Neural crest cell (in vitro differentiated cells): ENCODE results near the gene SYTL1. TPM values are rescaled to one million over a fixed set of nuclear protein-coding genes. Genes with fewer than 3 reads are reported as not detected.

ENCODE experiments used
- DNase-seq: peaks from one replicate; pipeline ENCODE4 v3.0.0; 2021; ENCODE audit warnings: low read depth, mixed read lengths, low spot score
- H3K27ac Mint-ChIP-seq: one replicate; pipeline ENCODE4 v1.8.0; 2021; ENCODE audit warnings: mild to moderate bottlenecking, mixed read lengths; ENCODE audit not compliant: unreplicated experiment
- H3K27me3 Mint-ChIP-seq: 2 replicates; pipeline ENCODE4 v1.8.0; 2021; ENCODE audit warnings: low read depth, mild to moderate bottlenecking, mixed read lengths
- H3K36me3 Mint-ChIP-seq: 2 replicates; pipeline ENCODE4 v1.8.0; 2021; ENCODE audit warnings: low read depth, mild to moderate bottlenecking, mixed read lengths
- H3K4me1 Mint-ChIP-seq: 2 replicates; pipeline ENCODE4 v1.8.0; 2021; ENCODE audit warnings: mixed read lengths
- H3K4me3 Mint-ChIP-seq: one replicate; pipeline ENCODE4 v1.8.0; 2021; ENCODE audit warnings: mild to moderate bottlenecking, mixed read lengths
- H3K9me3 Mint-ChIP-seq: 2 replicates; pipeline ENCODE4 v1.8.0; 2021; ENCODE audit warnings: mixed read lengths
- CTCF ChIP-seq: fragments of 200-600 bp; sonication (generic); conservative IDR thresholded peaks from 2 replicates; pipeline ENCODE4 v1.5.0; 2021; ENCODE audit warnings: antibody characterized with exemption, mild to moderate bottlenecking
- total RNA-seq: library from RNA; stranded (reverse); gene quantifications from 2 replicates; pipeline ENCODE4 v1.2.1, GENCODE V29; 2021

SYTL1 gene
- total RNA-seq, 1 donor from 2014 or later: 0.72 TPM

- no peaks in the 10 kb centered on the region for H3K9me3 Mint-ChIP-seq
- TF ChIP-seq CTCF: peak; percentile 98
- peaks cover 2% of the 10 kb centered on the region for H3K27me3 Mint-ChIP-seq
- peak; percentile 74 for DNase-seq
- H3K27ac Mint-ChIP-seq: no peak overlapping the region
- H3K4me3 Mint-ChIP-seq: peak overlapping the region; percentile 94
- no peaks in the 10 kb centered on the region for H3K36me3 Mint-ChIP-seq
- peaks cover 48% of the 10 kb centered on the region for H3K4me1 Mint-ChIP-seq
Observed at GRCh38 chr1:27395441-27396195, 53.8 kb downstream of the SYTL1 start.

GRCh38 chr1:27397110-27397509 lies 55.3 kb downstream of the SYTL1 start:
- Mint-ChIP-seq H3K27me3 (peaks cover 2% of the 10 kb centered on the region), H3K4me1 (peaks cover 51% of the 10 kb centered on the region), H3K9me3 (no peaks in the 10 kb centered on the region), H3K36me3 (no peaks in the 10 kb centered on the region), H3K27ac (no peak overlapping the region), H3K4me3 (no peak overlapping the region)
- TF ChIP-seq CTCF: no peak
- no peak for DNase-seq

DNA sequence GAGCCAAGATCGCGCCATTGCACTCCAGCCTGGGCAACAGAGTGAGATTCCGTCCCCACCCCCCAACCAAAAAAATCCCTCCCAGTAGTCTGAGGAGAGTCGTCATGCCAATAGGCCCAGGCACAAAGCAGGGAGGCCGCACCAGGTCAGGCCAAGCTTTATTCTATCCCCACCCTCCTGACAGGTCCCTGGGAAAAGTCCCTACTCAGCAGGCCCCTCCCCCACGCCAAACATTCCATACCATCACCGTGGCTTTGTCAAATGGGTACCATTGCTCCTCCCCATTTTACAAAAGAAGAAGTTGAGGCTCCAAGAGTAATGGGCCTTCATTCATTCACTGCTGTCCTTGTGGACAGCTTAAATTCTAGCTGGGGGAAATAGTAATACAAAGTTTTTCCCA lies 55.9 kb downstream of the SYTL1 start:
- no peak overlapping the region for H3K27ac Mint-ChIP-seq
- H3K4me1 Mint-ChIP-seq: peaks cover 49% of the 10 kb centered on the region
- H3K36me3 Mint-ChIP-seq: no peaks in the 10 kb centered on the region
- H3K9me3 Mint-ChIP-seq: no peaks in the 10 kb centered on the region
- DNase-seq: no peak
- TF ChIP-seq CTCF: no peak
- peaks cover 2% of the 10 kb centered on the region for H3K27me3 Mint-ChIP-seq
- no peak overlapping the region for H3K4me3 Mint-ChIP-seq

DNA sequence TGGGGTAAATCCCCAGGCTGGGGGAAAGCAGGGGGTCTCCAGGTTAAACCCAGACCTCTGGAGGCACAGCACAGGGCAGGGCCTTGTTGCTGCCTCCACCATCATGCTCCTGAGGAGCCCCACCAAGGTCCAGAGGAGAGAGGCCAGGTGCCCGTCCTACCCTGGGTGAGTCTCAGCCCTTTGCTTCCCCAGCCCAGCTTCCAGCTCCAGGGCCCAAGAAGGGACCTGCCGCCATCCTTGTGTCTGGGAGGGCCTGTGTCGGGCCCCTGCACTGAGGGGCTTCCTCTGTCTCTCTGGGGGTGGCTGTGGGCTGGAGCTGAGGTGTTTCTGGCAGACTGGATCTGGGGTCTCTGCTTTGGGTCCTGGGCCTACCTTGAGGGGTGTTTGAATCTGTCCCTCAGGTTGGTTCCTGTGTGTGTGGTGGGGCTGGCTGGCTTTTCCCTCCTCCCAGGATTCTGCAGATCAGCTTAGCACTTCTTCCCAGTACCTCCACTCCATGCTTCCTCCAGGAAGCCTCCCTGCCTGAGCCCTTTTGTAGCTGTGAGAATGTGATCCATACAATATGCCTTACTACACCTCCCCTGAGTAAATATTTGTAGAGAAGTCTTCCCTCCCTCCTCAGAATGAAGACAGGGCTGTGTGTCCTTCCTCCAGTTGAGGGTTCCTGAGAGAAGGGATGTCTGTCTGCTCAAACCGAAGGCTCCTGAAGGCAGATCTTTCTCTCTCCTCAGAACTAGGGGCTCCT lies 56.8 kb downstream of the SYTL1 start:
- Mint-ChIP-seq H3K4me3 (peak overlapping the region; percentile 36), H3K4me1 (peaks cover 51% of the 10 kb centered on the region), H3K9me3 (no peaks in the 10 kb centered on the region), H3K27ac (peak overlapping the region; percentile 28), H3K27me3 (peaks cover 2% of the 10 kb centered on the region), H3K36me3 (no peaks in the 10 kb centered on the region)
- no peak for DNase-seq
- no peak for TF ChIP-seq CTCF

DNA sequence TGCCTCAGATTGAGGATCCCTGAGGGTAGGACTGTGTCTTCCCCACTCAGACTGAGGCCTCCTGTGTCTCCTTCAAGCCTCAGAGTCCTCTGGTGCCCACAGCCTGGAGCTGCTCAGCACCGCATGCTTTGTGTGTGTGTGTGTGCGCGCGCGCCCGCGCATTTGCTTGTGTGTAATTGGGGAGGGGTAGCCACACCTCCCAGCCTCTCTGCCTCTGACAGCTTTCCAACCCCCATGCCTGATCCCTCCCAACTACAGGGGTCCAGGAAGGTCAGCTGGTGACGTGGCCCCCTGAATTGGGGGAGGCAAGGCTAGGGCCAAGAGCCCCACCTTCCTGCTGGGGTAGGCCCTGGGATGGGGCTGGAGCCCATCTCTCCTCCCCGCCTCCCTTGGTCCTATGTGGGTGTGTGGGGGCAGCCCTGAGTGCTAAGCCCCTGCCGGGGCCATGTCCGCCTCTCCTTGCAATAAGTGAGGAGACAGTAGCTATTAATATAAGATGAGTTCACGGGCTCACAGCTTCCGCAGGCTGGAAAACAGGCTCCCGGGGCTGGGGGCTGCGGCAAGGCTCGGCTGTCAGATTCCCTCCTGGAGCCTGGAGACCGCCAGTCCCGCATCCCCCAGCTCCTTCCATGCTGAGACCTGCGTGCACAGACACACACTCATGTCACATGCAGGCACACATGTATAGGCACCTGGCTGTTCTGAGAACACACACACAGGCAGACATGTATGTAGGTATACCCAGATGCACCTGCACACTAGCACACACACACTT lies 57.6 kb downstream of the SYTL1 start:
- Mint-ChIP-seq H3K36me3 (no peaks in the 10 kb centered on the region), H3K27me3 (peaks cover 2% of the 10 kb centered on the region), H3K4me3 (peak overlapping the region; percentile 36), H3K9me3 (no peaks in the 10 kb centered on the region), H3K4me1 (peaks cover 58% of the 10 kb centered on the region), H3K27ac (peak overlapping the region; percentile 28)
- no peak for DNase-seq
- no peak for TF ChIP-seq CTCF
